Right cardiac atrium (tissue), 5 donors: ENCODE measurements around the gene GOLPH3L. TPM values are rescaled to one million over a fixed set of nuclear protein-coding genes. Genes with fewer than 3 reads are reported as not detected.
A peak's percentile ranks its signal among the peaks of the same experiment; 100 is the strongest.
"Not testable (repeated sequence)": the region's sequence is repeated elsewhere in the genome, so short reads cannot be mapped to it uniquely, and the experiment has no call there.

Experiments
- ATAC-seq, 2 donors: fragments of 200-7000 bp; cut with Tn5 transposase; one replicate each; pipeline versions ENCODE4 v1.8.0 to v1.9.1; 2020; ENCODE audit warnings: moderate library complexity in 2 of 2, mild to moderate bottlenecking in 1 of 2
- DNase-seq, 3 donors: peaks; one replicate each; pipeline ENCODE4 v3.0.0-alpha.2; 2020
- H3K27ac ChIP-seq: one replicate; pipeline ENCODE4 v1.5.1; 2013; ENCODE audit warnings: mild to moderate bottlenecking, low read length, control low read depth, moderate library complexity
- H3K27me3 ChIP-seq: one replicate; pipeline ENCODE4 v1.6.1; 2013; ENCODE audit not compliant: control insufficient read depth, insufficient read depth
- H3K4me1 ChIP-seq: one replicate; pipeline ENCODE4 v1.6.1; 2013; ENCODE audit warnings: low read length; ENCODE audit not compliant: control insufficient read depth, insufficient read depth
- H3K4me3 ChIP-seq: one replicate; pipeline ENCODE4 v1.5.1; 2013; ENCODE audit warnings: low read length, control low read depth
- H3K9me3 ChIP-seq: one replicate; pipeline ENCODE4 v1.6.1; 2013; ENCODE audit warnings: low read length; ENCODE audit not compliant: control insufficient read depth
- WGBS: extraction: QIAGEN DNeasy Blood & Tissue Kit; methylation state at CpG from one replicate; pipeline ENCODE4 v1.1.7; 2013; 5-methylcytosine and 5-hydroxymethylcytosine counted together
- intact Hi-C, 4 donors: fragments of 100-400 bp; cut with DNase I; formaldehyde crosslinking; loops; one replicate each; pipeline versions ENCODE4 v1.11.0 to v1.14.0; 2022 to 2023
- polyA plus RNA-seq: library from polyadenylated mRNA; stranded (reverse); fragments of 200-250 nt; gene quantifications from one replicate; pipeline ENCODE4 v1.2.3, GENCODE V29; 2013
- total RNA-seq, 4 donors: library from RNA; stranded (reverse); fragmentation: NEBNext Ultra II Directional; extraction: Animal tissue kit (Norgen Biotek cat#: 25700); gene quantifications; one replicate each; pipeline ENCODE4 v1.2.1, GENCODE V29; 2021
- donor health status: healthy with polysubstance abuse.
- donor health status: DM: no; HTN: yes; CAD: no.
- donor health status: DM: no; HTN: no; CAD: no.
- donor health status: DM: no; HTN: yes; CAD: no; lungs with severe emphysema.
- donor health status: DM: yes; HTN: yes; CAD: no.

Gene GOLPH3L
- total and polyA plus RNA-seq, 5 donors = 11.4 to 21.7 (median 17.8) TPM

DNA sequence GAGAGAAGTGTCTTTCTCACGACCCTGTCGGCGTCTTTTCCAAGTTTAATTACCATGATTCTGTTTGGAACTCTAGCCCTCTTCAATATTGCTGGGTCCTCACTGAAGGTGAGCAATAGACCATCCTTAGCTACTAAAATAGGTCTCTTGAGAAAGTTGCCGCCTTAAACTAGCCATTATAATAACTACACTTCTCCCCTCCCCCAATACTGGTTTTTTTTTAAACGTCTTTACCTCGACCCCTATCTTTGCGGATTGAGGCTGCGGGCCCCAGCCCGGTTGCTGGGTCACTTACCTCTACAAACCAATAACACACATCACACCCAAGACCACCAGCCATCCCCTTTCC lies 68.2 kb downstream of the GOLPH3L start:
- no peak for ATAC-seq
- H3K27ac ChIP-seq = peak overlapping the region; percentile 60
- H3K9me3 ChIP-seq = no peaks in the 10 kb centered on the region
- DNase-seq = no peak
- H3K4me1 ChIP-seq = peaks cover 2% of the 10 kb centered on the region
- H3K27me3 ChIP-seq = no peaks in the 10 kb centered on the region
- intact Hi-C loops = loop anchor here in 1 of 4 donors (10.0 kb wide), 1 partner anchor 64 kb away; no protein-coding TSS in a partner anchor
- WGBS = 1% methylated on average over 9 of the region's 9 CpGs
- peak overlapping the region; percentile 70 for H3K4me3 ChIP-seq

DNA sequence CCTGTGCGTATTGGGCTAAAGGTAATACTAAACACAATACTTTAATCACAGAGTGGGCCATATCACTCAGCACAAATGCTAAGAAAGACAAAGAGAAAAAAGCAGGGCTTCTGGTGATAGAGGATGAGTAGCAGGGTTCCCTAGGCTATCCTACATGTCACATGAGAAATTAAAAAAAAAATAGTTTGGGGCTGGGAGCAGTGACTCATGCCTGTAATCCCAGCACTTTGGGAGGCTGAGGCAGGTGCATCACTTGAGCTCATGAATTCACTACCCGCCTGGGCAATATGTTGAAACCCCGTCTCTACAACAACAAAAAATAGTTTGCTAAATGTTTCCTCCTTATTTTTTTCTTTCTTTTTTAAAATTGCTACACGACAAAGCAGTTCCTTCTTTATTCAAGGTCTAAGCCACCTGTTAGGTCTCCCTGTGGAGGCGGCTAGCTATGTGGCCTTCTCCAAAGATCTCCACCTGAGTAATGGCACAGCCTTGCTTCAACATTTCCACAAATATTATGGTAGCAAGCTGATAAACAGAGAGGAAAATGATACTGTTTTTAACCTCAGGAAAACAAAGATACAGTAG lies 69.0 kb downstream of the GOLPH3L start:
- ATAC-seq = no peak
- Histone ChIP-seq H3K9me3 (no peaks in the 10 kb centered on the region), H3K4me3 (peak overlapping the region; percentile 70), H3K27me3 (no peaks in the 10 kb centered on the region), H3K4me1 (peaks cover 2% of the 10 kb centered on the region), H3K27ac (no peak overlapping the region)
- WGBS = 80% methylated on average over 5 of the region's 5 CpGs
- DNase-seq = no peak
- intact Hi-C loops = loop anchor here in 1 of 4 donors (10.0 kb wide), 1 partner anchor 63 kb away; no protein-coding TSS in a partner anchor

DNA sequence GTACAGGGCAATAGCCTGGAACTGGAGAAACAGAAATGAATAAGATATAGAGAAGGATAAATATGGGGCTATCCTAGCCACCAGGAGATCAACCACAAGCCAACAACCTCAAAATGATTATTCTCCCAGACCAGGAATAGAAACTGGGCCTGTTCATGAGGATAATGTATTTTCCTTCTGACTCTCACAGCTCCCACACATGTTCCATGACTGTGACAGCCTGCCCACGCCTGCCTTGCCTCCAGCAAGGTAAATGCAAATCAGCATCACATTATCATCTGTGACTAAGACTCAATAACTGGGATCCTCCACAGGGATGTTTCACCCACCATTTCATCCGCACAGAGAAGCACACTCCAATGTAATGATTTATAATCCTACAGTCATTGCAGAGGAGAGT lies 70.8 kb downstream of the GOLPH3L start:
- ATAC-seq = no peak
- intact Hi-C loops = loop anchor here in 1 of 4 donors (10.0 kb wide), 1 partner anchor 61 kb away; no protein-coding TSS in a partner anchor
- peaks cover 2% of the 10 kb centered on the region for H3K4me1 ChIP-seq
- H3K27me3 ChIP-seq = no peaks in the 10 kb centered on the region
- H3K9me3 ChIP-seq = no peaks in the 10 kb centered on the region
- H3K27ac ChIP-seq = no peak overlapping the region
- WGBS = 89% methylated on average over 2 of the region's 2 CpGs
- DNase-seq = no peak
- H3K4me3 ChIP-seq = no peak overlapping the region

DNA sequence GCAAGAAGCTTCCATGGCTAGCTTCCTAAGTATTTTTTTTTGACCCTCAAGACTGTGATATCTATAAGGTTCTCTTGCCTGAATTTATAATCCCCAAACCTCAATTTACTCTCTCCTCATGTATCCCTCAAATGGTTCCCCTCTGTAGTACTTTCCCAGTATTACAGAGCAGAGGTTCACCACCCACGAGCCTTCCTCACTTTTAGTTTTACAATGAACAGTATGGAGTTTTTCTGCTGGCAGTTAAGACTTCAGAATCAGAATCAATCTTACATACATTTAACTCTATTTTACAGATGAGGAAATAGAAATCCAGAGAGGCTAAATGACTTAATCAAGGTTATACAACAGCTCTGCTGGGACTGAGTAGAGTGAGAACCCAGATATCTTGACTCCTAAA lies 72.4 kb downstream of the GOLPH3L start:
- intact Hi-C loops = loop anchor here in 3 of 4 donors (5.0 to 10.0 kb wide), 2 partner anchors 47 to 60 kb away; partner anchors contain the start of gene MCL1 (in 2 of the 3)
- not testable (repeated sequence) for ATAC-seq, H3K9me3 ChIP-seq, H3K4me1 ChIP-seq, H3K27me3 ChIP-seq, H3K4me3 ChIP-seq, DNase-seq, H3K27ac ChIP-seq
- WGBS = 85% methylated on average over 1 of the region's 1 CpG

DNA sequence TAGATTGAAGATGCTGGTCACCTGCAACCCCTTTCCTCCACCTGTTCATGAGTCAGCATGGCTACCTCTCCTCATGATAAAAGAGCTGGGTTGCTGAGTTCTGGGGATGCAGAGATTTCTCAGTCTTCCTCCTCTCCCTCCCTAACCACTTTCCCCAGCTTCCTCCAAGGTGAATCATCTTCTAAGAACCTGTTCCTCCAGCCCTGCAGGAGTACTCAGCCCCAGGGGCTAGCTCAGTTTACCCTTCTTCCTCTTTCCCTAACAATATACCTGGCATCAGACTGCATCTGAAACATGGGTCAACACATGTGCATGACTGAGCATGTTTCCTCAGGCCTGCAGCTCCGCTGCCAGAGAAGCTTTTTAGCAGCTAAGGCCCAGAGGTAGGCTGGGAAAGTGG lies 72.8 kb downstream of the GOLPH3L start:
- H3K27me3 ChIP-seq, H3K9me3 ChIP-seq, H3K4me1 ChIP-seq, H3K4me3 ChIP-seq, ATAC-seq, DNase-seq, H3K27ac ChIP-seq: not testable (repeated sequence)
- WGBS = 100% methylated on average over 1 of the region's 1 CpG
- intact Hi-C loops = loop anchor here in 3 of 4 donors (5.0 to 10.0 kb wide), 2 partner anchors 47 to 59 kb away; partner anchors contain the start of gene MCL1 (in 2 of the 3)

DNA sequence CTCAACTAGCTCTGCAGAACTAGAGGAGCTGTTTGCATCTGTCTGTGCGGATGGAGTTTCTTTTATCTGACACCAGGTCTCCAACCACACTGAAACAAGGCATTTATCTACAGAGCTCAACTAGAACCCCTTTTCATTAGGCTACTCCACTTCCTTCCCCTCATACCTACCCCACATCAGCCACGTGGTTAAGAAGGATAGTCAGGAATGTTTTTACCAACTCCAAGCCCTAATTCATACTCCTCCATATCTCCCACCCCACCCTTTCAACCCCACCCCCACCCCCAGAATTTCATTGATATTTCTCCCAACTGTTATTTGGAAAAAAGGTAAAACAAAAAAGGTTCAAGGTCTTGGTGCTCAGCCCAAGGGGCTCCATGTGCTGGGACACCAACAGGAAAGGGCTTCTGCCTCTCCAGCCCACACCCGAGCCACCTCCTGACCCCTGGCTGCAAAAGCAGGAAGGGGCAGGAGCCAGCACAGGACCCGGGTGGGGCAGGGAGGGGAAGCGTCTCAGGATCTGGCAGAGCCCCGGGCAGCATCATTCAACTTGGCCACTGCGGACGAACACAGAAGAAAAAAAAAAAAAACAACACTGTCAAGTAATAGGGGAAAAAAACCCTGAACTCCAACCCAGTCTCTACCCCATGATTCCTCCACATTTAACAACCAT lies 74.5 kb downstream of the GOLPH3L start:
- WGBS = 15% methylated on average over 8 of the region's 8 CpGs
- peak; percentile 80 to 87 for ATAC-seq
- H3K4me1 ChIP-seq = peaks cover 5% of the 10 kb centered on the region

DNA sequence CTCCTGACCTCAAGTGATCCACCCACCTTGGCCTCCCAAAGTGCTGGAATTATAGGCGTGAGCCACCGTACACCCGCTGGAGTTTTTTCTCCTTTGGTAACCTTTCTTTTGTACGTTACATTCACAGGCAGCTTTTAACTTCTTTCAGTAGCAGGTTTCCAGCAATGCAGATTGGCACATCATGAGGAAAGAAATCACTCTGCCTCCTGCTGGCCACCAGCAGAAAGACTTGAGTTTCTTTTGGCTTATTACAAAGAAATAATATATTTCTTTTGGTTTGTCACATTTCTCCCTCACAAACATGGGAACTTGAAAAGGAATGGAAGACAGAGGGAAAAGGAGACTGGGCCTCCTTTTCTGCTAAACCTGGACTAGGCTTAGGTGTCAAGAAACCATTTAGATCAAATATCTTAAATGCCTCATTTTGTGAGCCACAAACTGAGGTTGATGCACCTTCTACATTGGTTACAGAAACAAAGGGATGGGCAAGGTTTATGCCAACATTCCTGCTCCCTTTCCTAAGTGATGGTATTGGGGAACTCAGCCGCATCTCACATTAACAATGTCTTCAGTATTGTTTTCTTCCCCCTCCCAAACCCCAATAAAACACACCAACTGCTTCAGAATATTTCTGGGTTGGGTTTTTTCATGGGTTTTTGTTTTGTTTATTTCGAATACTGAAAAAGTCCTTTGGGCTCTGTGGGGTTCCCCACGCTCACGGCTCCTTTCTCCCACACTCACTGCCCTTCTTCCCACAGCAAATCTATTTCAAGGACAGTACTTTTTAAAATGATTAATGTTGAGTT lies 75.3 kb downstream of the GOLPH3L start:
- ATAC-seq = no peak
- intact Hi-C loops = loop anchor here in 3 of 4 donors (2.0 to 10.0 kb wide), 3 partner anchors 44 to 61 kb away; partner anchors contain the start of gene MCL1 (in 2 of the 3)
- Histone ChIP-seq H3K9me3 (no peaks in the 10 kb centered on the region), H3K27ac (peak overlapping the region; percentile 58), H3K27me3 (no peaks in the 10 kb centered on the region), H3K4me3 (no peak overlapping the region), H3K4me1 (peaks cover 5% of the 10 kb centered on the region)
- 60% methylated on average over 8 of the region's 8 CpGs for WGBS
- DNase-seq = peak in 2 of 3 donors; percentile 37 to 73

More for the DNA sequence above, 74.5 kb downstream of the GOLPH3L start:
- peak overlapping the region; percentile 42 for H3K27ac ChIP-seq
- H3K4me3 ChIP-seq = no peak overlapping the region
- H3K9me3 ChIP-seq = no peaks in the 10 kb centered on the region
- no peaks in the 10 kb centered on the region for H3K27me3 ChIP-seq
- DNase-seq = peak; percentile 85 to 92 (median 89)
- intact Hi-C loops = loop anchor here in 3 of 4 donors (5.0 to 10.0 kb wide), 2 partner anchors 45 to 58 kb away; partner anchors contain the start of gene MCL1 (in 2 of the 3)

DNA sequence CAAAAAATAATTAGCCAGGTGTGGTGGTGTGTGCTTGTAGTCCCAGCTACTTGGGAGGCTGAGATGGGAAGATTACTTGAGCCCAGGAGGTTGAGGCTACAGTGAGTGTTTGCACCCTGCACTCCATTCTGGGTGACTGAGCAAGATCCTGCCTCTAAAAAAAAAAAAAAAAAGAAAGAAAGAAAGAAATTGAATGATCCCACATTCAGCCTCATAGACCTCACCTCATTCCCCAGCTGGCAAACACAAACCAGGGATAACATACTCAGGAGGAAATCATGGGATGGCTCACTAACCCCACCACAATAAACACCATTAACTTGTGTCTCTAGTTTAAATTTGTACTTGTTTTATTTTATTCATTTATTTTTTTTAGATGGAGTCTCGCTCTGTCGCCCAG lies 76.0 kb downstream of the GOLPH3L start:
- Histone ChIP-seq H3K4me1 (peaks cover 5% of the 10 kb centered on the region), H3K27me3 (no peaks in the 10 kb centered on the region), H3K27ac (peak overlapping the region; percentile 88), H3K4me3 (no peak overlapping the region), H3K9me3 (no peaks in the 10 kb centered on the region)
- intact Hi-C loops = loop anchor here in 3 of 4 donors (2.0 to 10.0 kb wide), 3 partner anchors 44 to 60 kb away; partner anchors contain the start of gene MCL1 (in 2 of the 3)
- 97% methylated on average over 2 of the region's 2 CpGs for WGBS
- ATAC-seq = no peak
- no peak for DNase-seq

DNA sequence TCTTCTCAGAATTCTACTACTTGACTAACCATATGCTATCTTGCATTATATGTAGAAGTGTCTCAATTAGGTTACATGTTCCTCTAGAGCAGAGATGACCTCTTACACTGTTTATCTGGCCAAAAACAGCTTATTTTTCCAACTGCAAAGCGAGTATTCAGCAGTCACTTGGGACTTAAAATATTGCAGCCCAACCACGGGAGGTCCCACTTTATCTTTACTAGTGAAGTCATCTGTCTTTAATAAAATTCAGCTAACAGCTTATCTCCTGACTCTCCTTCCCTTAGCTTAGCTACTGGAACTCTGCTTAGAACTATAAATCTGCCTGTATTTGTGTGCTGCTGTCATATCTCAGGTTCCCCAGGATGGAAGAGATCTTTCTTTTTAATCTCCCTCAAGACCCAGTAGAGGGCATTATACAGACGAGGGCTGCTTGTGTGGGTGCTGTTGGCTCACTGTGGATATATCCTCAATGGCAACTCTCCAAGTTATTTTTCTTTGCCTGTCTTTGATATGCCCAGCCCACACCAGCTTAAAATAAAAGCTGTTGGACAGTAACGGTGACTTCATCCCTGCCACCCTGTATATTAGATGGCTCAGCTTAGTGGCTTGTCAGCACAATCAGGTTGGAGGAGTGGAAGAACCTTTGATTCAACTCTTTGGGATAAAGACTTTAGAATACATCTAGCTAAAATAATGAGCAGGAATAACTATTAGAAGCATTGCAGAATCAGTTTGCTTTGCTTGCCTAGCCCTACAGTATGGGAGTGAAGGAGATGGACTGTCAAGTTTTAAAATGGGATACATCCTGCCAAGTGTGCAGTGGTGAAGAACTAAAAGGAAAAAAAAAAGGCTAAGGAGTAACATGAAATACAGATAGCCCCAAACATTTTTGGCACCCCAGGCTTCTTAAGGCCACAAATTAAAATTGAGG lies 77.1 kb downstream of the GOLPH3L start:
- ATAC-seq = peak; percentile 75 to 81
- intact Hi-C loops = loop anchor here in 3 of 4 donors (2.0 to 10.0 kb wide), 3 partner anchors 43 to 59 kb away; partner anchors contain the start of gene MCL1 (in 2 of the 3)
- Histone ChIP-seq H3K27me3 (no peaks in the 10 kb centered on the region), H3K9me3 (no peaks in the 10 kb centered on the region), H3K4me3 (no peak overlapping the region), H3K27ac (peak overlapping the region; percentile 85), H3K4me1 (peaks cover 5% of the 10 kb centered on the region)
- WGBS = 15% methylated on average over 4 of the region's 4 CpGs
- DNase-seq = no peak
